WTC11 (cell line): ENCODE data around the gene KCNT2.

Experiments used
- ESRRA ChIP-seq: sonication (generic); formaldehyde crosslinking; IDR thresholded peaks from 2 replicates; pipeline ENCODE4 v1.8.1; 2022; ENCODE audit warnings: mild to moderate bottlenecking, missing genetic modification reagents, borderline replicate concordance
- ETV6 ChIP-seq: sonication (generic); formaldehyde crosslinking; IDR thresholded peaks from 2 replicates; pipeline ENCODE4 v1.8.1; 2022; ENCODE audit warnings: mild to moderate bottlenecking, missing genetic modification reagents
- TF ChIP-seq, protein P1 (sequence below): fragments of 200-600 bp; IDR thresholded peaks from 2 replicates; pipeline ENCODE4 v1.8.0; 2022; ENCODE audit warnings: antibody characterized with exemption

DNA sequence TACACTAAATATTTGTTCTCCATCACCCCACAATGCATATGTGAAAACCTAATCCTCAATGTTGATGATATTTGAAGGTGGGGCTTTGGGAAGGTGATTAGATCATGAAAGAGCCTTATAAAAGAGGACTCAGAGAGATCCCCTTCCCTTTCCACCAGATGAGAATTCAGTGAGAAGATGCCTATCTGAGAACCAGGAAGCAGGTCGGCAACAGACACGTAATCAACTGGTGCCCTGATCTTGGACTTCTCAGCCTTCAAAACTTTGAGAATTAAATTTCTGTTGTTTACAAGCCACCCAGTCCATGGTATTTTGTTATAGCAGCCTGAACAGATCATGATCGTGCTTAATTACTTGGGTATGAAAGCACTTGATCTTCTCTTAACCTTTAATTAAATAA lies 329.4 kb downstream of the KCNT2 start:
- TF ChIP-seq, protein P1, sequence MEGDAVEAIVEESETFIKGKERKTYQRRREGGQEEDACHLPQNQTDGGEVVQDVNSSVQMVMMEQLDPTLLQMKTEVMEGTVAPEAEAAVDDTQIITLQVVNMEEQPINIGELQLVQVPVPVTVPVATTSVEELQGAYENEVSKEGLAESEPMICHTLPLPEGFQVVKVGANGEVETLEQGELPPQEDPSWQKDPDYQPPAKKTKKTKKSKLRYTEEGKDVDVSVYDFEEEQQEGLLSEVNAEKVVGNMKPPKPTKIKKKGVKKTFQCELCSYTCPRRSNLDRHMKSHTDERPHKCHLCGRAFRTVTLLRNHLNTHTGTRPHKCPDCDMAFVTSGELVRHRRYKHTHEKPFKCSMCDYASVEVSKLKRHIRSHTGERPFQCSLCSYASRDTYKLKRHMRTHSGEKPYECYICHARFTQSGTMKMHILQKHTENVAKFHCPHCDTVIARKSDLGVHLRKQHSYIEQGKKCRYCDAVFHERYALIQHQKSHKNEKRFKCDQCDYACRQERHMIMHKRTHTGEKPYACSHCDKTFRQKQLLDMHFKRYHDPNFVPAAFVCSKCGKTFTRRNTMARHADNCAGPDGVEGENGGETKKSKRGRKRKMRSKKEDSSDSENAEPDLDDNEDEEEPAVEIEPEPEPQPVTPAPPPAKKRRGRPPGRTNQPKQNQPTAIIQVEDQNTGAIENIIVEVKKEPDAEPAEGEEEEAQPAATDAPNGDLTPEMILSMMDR, result no peak
- TF ChIP-seq ETV6 (CRISPR knock-in tag), result no peak
- no peak for TF ChIP-seq ESRRA (CRISPR knock-in tag)
